Liver (tissue), 9 donors: Measurements from ENCODE around the gene SLN. TPM values are rescaled to one million over a fixed set of nuclear protein-coding genes. Genes with fewer than 3 reads are reported as not detected.

Source experiments
- DNase-seq: peaks from one replicate; pipeline ENCODE4 v3.0.0-alpha.2; 2017; ENCODE audit warnings: low spot score
- H3K27ac ChIP-seq, 2 donors: one replicate each; pipeline ENCODE4 v1.7.0; 2013; ENCODE audit warnings: inconsistent platforms in 2 of 2, low read length in 2 of 2, control low read depth in 1 of 2, low read depth in 1 of 2, mild to moderate bottlenecking in 1 of 2
- H3K27me3 ChIP-seq, 4 donors: one replicate each; pipeline versions ENCODE4 v1.6.1 to v1.7.0; 2013; ENCODE audit warnings: low read length in 3 of 4, inconsistent platforms in 1 of 4, mild to moderate bottlenecking in 1 of 4, moderate library complexity in 1 of 4; ENCODE audit not compliant: control insufficient read depth in 4 of 4, insufficient read depth in 4 of 4
- H3K36me3 ChIP-seq, 4 donors: one replicate each; pipeline versions ENCODE4 v1.6.1 to v1.7.0; 2013; ENCODE audit warnings: low read length in 3 of 4, mild to moderate bottlenecking in 3 of 4, low read depth in 1 of 4, moderate library complexity in 1 of 4; ENCODE audit not compliant: control insufficient read depth in 4 of 4, insufficient read depth in 3 of 4
- H3K4me1 ChIP-seq, 4 donors: one replicate each; pipeline versions ENCODE4 v1.6.1 to v1.7.0; 2013; ENCODE audit warnings: low read length in 3 of 4, mild to moderate bottlenecking in 3 of 4, moderate library complexity in 1 of 4; ENCODE audit not compliant: control insufficient read depth in 4 of 4, insufficient read depth in 4 of 4
- H3K4me3 ChIP-seq, 3 donors: one replicate each; pipeline versions ENCODE4 v1.6.1 to v1.7.0; 2013; ENCODE audit warnings: low read length in 3 of 3, control low read depth in 1 of 3, low read depth in 1 of 3, mild to moderate bottlenecking in 1 of 3
- H3K9ac ChIP-seq, 2 donors: one replicate each; pipeline ENCODE4 v1.7.0; 2013; ENCODE audit warnings: low read length in 2 of 2, mild to moderate bottlenecking in 2 of 2, moderate library complexity in 2 of 2, control low read depth in 1 of 2, low read depth in 1 of 2
- H3K9me3 ChIP-seq, 4 donors: one replicate each; pipeline versions ENCODE4 v1.6.1 to v1.7.0; 2013; ENCODE audit warnings: low read length in 3 of 4; ENCODE audit not compliant: control insufficient read depth in 4 of 4
- ATF3 ChIP-seq: IDR thresholded peaks from 2 replicates; pipeline ENCODE4 v1.6.1; 2016; ENCODE audit warnings: antibody characterized with exemption
- CTCF ChIP-seq: fragments of 150-350 bp; IDR thresholded peaks from 2 replicates; pipeline ENCODE4 v1.5.1; 2017; ENCODE audit warnings: improper control_type of control experiment, low read depth, low read length; ENCODE audit not compliant: missing input control
- EGR1 ChIP-seq, 2 donors: IDR thresholded peaks; 2 replicates each; pipeline ENCODE4 v1.6.1; 2016 to 2018; ENCODE audit warnings: antibody characterized with exemption in 2 of 2, low read depth in 2 of 2
- FOXA1 ChIP-seq: IDR thresholded peaks from 2 replicates; pipeline ENCODE4 v1.6.1; 2016; ENCODE audit warnings: antibody characterized with exemption
- FOXA2 ChIP-seq: IDR thresholded peaks from 2 replicates; pipeline ENCODE4 v1.6.1; 2016; ENCODE audit warnings: antibody characterized with exemption
- GABPA ChIP-seq, 2 donors: IDR thresholded peaks in 1 of 2; conservative IDR thresholded peaks in 1 of 2; 2 replicates each; pipeline ENCODE4 v1.6.1; 2016; ENCODE audit warnings: antibody characterized with exemption in 2 of 2, mild to moderate bottlenecking in 1 of 2, moderate library complexity in 1 of 2
- HNF4A ChIP-seq, 2 donors: conservative IDR thresholded peaks; 2 replicates each; pipeline ENCODE4 v1.6.1; 2016; ENCODE audit warnings: antibody characterized with exemption in 2 of 2, mild to moderate bottlenecking in 2 of 2
- HNF4G ChIP-seq: IDR thresholded peaks from 2 replicates; pipeline ENCODE4 v1.6.1; 2016; ENCODE audit warnings: antibody characterized with exemption
- JUND ChIP-seq, 2 donors: IDR thresholded peaks; 2 replicates each; pipeline ENCODE4 v1.6.1; 2016; ENCODE audit warnings: antibody characterized with exemption in 2 of 2
- RAD21 ChIP-seq, 2 donors: IDR thresholded peaks; 2 replicates each; pipeline ENCODE4 v1.6.1; 2016; ENCODE audit warnings: antibody characterized with exemption in 2 of 2, mild to moderate bottlenecking in 2 of 2
- RXRA ChIP-seq, 2 donors: IDR thresholded peaks; 2 replicates each; pipeline ENCODE4 v1.6.1; 2017 to 2018; ENCODE audit warnings: antibody characterized with exemption in 2 of 2, mild to moderate bottlenecking in 1 of 2
- SP1 ChIP-seq: IDR thresholded peaks from 2 replicates; pipeline ENCODE4 v1.6.1; 2018; ENCODE audit warnings: antibody characterized with exemption, mild to moderate bottlenecking
- TAF1 ChIP-seq: conservative IDR thresholded peaks from 2 replicates; pipeline ENCODE4 v1.6.1; 2016; ENCODE audit warnings: antibody characterized with exemption, mild to moderate bottlenecking
- YY1 ChIP-seq: IDR thresholded peaks from 2 replicates; pipeline ENCODE4 v1.6.1; 2016; ENCODE audit warnings: antibody characterized with exemption, mild to moderate bottlenecking
- ZBTB33 ChIP-seq: IDR thresholded peaks from 2 replicates; pipeline ENCODE4 v1.6.1; 2016; ENCODE audit warnings: antibody characterized with exemption
- WGBS: extraction: QIAGEN DNeasy Blood & Tissue Kit; methylation state at CpG from one replicate; pipeline ENCODE4 v1.1.7; 2013; 5-methylcytosine and 5-hydroxymethylcytosine counted together
- polyA plus RNA-seq, 2 donors: library from polyadenylated mRNA; stranded (reverse) in 1 of 2; unstranded in 1 of 2; fragments of 200-250 nt in 1 of 2; fragments of >200 nt in 1 of 2; fragmentation: Nextera tagmentation in 1 of 2; extraction: Ambion mirVana in 1 of 2; gene quantifications; one replicate each; pipeline versions ENCODE4 v1.2.1 to v1.2.3, GENCODE V29; 2013 to 2015
- total RNA-seq, 2 donors: library from RNA; depleted of rRNA; stranded (reverse); fragments of >200 nt; gene quantifications; one replicate each; pipeline ENCODE4 v1.2.3, GENCODE V29; 2014
- TF ChIP-seq, protein P1 (sequence below): IDR thresholded peaks from 2 replicates; pipeline ENCODE4 v1.6.1; 2016; ENCODE audit warnings: antibody characterized with exemption
- donor health status: healthy.
- donor health status: healthy.
- donor health status: healthy.
- donor health status: healthy.
- donor health status: healthy.

SLN gene
- total and polyA plus RNA-seq, 4 donors, result not detected

DNA sequence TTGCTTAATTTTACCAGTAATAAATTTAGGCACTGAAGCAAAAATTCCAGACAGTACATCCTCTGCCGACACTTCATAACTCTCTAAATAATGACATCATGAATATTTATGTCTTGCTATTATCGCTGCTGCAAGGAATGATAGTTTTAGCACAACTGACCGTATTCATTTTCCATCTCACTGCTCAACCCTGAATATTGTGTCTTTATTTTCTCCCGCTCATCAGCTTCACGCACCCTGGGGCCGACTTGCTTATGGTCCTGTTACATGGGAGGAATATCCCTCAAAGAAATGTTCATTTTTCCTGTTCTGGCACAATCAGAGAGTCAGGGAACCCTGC lies 33.3 kb downstream of the SLN start:
- DNase-seq, result no peak
- no peak overlapping the region for H3K9ac ChIP-seq
- no peaks in the 10 kb centered on the region for H3K4me1 ChIP-seq
- H3K4me3 ChIP-seq, result no peak overlapping the region
- H3K27me3 ChIP-seq, result no peaks in the 10 kb centered on the region
- no peak overlapping the region for H3K27ac ChIP-seq
- no peaks in the 10 kb centered on the region for H3K36me3 ChIP-seq
- 77% methylated on average over 6 of the region's 6 CpGs for WGBS
- H3K9me3 ChIP-seq, result no peaks in the 10 kb centered on the region
- no peak for TF ChIP-seq HNF4A (conservative IDR thresholded peaks at IDR 0.05)
- no peak for TF ChIP-seq EGR1 (IDR thresholded peaks at IDR 0.05; ENCODE audit: low read depth in 2 of 2)
- TF ChIP-seq ZBTB33, result no peak
- TF ChIP-seq, protein P1, sequence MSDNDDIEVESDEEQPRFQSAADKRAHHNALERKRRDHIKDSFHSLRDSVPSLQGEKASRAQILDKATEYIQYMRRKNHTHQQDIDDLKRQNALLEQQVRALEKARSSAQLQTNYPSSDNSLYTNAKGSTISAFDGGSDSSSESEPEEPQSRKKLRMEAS, result no peak
- no peak for TF ChIP-seq ATF3
- no peak for TF ChIP-seq CTCF
- TF ChIP-seq RXRA (IDR thresholded peaks at IDR 0.05), result no peak
- no peak for TF ChIP-seq TAF1

GRCh38 chr11:107677924-107678631 lies 33.8 kb downstream of the SLN start:
- WGBS, result 85% methylated on average over 7 of the region's 7 CpGs
- Histone ChIP-seq H3K9me3 (no peaks in the 10 kb centered on the region), H3K36me3 (no peaks in the 10 kb centered on the region), H3K27me3 (no peaks in the 10 kb centered on the region), H3K4me1 (no peaks in the 10 kb centered on the region), H3K27ac (no peak overlapping the region), H3K4me3 (no peak overlapping the region), H3K9ac (no peak overlapping the region)
- TF ChIP-seq HNF4A (conservative IDR thresholded peaks at IDR 0.05) (no peak), EGR1 (IDR thresholded peaks at IDR 0.05; ENCODE audit: low read depth in 2 of 2) (no peak), TAF1 (no peak)
- no peak for DNase-seq

DNA sequence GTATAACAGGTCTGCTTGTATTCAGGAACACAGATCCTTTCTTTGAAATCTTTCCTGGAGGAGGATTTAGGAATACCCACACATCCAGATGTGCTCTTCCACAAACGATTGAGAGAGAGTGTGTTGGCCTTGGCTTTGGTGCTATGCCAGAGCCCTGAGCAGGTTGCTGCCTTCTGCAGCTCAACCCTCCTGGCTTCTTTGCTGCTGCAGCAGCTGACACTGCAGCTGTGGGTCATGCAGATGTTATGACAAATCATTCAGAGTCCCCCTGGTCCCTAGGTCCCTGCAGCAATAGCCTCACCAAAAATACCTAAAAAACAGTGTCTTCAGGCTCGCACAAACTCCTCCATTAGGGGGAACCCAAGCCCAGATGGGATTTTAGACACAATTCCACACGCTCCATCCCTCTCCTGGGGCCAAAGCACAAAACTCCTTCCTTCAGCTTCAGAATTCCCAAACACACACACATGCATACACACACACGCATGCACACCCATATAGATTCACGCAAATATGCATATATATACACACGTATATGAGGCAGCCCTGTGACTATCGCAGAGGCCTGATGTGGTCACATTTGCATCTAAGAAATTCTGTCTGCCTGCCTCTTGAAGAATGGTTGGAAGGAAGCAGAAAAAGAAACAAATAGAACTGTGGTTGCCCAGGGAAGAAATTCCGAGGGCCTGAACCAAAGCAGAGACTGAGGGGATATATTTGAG lies 35.4 kb downstream of the SLN start:
- H3K36me3 ChIP-seq, result no peaks in the 10 kb centered on the region
- no peaks in the 10 kb centered on the region for H3K4me1 ChIP-seq
- no peak overlapping the region for H3K9ac ChIP-seq
- 82% methylated on average over 8 of the region's 8 CpGs for WGBS
- H3K9me3 ChIP-seq, result no peaks in the 10 kb centered on the region
- H3K27ac ChIP-seq, result no peak overlapping the region
- H3K27me3 ChIP-seq, result no peaks in the 10 kb centered on the region
- DNase-seq, result no peak
- H3K4me3 ChIP-seq, result no peak overlapping the region
- TF ChIP-seq JUND (IDR thresholded peaks at IDR 0.05) (no peak), ZBTB33 (no peak), ATF3 (no peak), GABPA (IDR thresholded peaks at IDR 0.05 in 1 of 2, conservative IDR thresholded peaks at IDR 0.05 in 1 of 2) (no peak), FOXA2 (no peak), SP1 (no peak), FOXA1 (no peak), TAF1 (no peak), RAD21 (IDR thresholded peaks at IDR 0.05) (no peak), CTCF (no peak), HNF4G (no peak), YY1 (no peak), RXRA (IDR thresholded peaks at IDR 0.05) (no peak)
- TF ChIP-seq, protein P1, result no peak
